GM19238 (cell line): ENCODE results near the gene OPN4.

Experiments
- DNase-seq: peaks from one replicate; pipeline ENCODE4 v3.0.0; 2011; ENCODE audit warnings: low spot score; ENCODE audit not compliant: insufficient read length

The OPN4 gene

GRCh38 chr10:86678999-86679792 lies 24.8 kb downstream of the OPN4 start:
- DNase-seq, result peak; percentile 41

DNA sequence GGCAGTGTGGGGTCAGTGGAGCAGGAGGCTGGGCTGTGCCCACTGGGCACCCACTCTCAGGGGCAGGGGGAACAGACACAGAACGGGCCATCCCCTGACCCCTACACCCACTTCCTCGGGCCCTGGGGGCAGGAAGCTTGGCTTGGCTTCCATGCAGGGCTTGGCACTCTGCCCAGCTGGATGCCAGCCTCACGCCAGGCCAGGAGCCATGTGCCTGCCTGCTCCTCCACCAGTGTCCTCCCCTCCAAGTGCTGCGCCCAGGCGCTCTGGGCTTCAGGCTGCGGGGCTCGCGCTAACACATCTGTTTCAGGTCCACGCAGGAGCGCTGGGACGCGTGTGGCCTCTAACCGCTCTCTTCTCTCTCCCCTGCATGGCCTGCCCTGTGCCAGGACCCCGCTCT lies 26.7 kb downstream of the OPN4 start:
- DNase-seq, result no peak

GRCh38 chr10:86681722-86682386 lies 27.5 kb downstream of the OPN4 start:
- DNase-seq, result no peak

- no peak for DNase-seq
Measured at GRCh38 chr10:86682675-86683074, 28.3 kb downstream of the OPN4 start.

DNA sequence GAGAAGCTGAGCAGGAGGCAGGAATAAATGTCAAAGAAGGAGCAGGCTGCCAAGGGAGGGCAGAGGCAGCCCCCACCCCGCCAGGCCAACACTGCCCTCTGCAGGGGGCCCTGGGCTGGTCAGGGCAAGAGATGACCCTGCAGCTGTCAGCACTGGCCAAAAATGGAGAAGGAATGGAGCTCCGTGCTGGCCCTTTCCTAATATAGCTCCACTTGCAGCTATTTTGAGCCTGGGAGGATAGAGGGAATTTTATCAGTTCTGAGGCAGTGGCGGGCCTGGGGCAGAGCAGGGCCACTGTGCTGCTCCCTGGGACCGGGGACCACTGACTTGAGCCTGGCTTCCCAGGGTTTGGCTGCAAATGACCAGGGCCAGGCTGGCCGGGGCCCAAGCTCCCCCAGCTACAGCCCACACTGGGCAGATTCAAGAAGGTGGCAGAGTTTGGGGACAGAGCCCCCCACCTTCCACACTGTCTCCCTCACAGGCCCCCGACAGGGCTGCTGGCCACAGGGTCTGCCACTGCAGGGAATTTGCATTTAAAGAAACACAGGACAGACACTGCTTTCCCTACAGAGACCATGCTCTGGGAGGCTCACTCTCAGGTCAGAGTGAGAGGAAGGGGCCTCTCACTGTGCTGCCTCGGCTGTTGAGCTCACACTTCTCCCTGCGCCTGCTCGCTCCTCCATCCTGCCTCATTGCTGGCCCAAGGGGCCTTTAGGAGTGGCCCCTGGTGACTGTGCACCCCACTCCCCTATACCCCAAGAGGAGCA lies 30.2 kb downstream of the OPN4 start:
- no peak for DNase-seq

GRCh38 chr10:86685416-86685815 lies 31.1 kb downstream of the OPN4 start:
- no peak for DNase-seq

DNA sequence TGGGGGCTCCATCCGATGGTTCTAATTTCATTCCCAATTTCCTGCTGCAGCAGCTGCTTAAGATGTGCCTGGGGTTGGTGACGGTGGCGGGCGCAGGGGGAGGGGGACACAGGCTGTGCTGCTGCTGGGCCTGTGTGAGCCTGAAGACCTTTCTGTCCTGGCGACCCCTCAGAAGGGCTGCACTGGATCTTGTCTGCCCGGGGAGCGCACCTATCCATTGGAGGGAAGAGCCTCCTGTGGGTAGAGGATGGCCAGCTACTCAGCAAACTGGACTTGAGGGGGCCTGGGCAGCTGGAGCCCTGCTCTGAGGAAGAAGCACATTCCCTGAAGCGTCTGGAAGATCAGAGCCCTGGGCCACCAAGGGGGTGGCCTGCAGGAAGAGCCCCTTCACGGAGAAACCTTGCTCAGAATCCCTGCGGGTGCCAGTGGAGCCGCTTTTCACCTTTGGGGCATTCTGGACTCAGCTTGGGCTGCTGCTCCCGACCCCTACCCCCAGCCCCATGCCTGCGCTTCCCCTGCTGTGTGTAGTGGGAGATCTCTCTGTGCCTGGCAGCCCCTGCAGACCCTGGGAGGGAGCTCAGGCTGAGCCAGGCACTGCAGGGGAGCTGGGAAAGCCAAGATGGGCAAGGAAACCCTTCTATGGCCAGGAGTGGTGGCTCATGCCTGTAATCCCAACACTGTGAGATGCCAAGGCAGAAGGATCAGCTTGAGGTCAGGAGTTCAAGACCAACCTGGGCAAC lies 31.7 kb downstream of the OPN4 start:
- DNase-seq, result no peak

- DNase-seq, result no peak
Measured at GRCh38 chr10:86686972-86687371, 32.6 kb downstream of the OPN4 start.

- DNase-seq, result no peak
Measured at GRCh38 chr10:86687750-86688149, 33.4 kb downstream of the OPN4 start.

GRCh38 chr10:86688398-86688921 lies 34.1 kb downstream of the OPN4 start:
- peak; percentile 72 for DNase-seq

DNA sequence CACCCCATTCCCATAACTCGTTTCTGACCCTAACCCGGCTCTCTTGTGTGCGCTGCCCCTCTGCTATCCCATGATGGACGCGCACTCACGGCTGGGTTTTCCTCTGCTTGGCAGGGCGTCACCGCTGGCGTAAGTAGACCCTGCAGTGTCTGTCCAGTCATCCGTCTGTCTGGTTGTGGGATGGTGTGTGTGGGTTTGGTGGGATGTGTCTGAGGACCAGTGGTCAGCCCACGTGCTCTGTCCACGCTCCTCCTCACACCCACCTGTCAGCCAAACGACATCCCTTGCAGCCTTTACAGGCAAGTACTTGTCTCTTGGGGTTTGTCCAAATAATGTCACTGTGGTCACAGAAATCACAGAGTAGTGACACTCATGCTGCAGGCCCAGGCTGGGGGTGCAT lies 34.8 kb downstream of the OPN4 start:
- DNase-seq, result no peak

- DNase-seq, result no peak
Measured at GRCh38 chr10:86690231-86690630, 35.9 kb downstream of the OPN4 start.

- no peak for DNase-seq
Measured at GRCh38 chr10:86690657-86691084, 36.3 kb downstream of the OPN4 start.

GRCh38 chr10:86691333-86692022 lies 37.1 kb downstream of the OPN4 start:
- no peak for DNase-seq

GRCh38 chr10:86692023-86692514 lies 37.7 kb downstream of the OPN4 start:
- DNase-seq, result no peak

DNA sequence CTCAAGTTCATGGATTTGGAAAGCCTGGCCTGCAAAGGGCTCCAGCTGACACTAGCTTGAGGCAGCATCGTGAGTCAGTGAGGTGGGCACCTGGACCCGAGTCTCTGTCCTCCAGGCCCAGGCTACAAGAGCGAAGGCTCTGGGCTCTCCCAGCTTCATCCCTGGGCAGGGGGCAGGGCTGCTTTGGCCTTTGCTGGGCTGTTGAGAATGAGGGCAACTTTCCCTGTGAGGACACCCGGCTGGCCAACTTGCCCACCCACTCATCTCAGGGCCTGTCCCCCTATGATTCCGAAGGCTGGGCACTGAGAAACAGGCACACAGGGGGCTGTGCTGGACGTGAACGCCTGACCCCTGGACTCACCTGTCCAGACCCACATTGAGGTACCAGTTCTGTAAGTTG lies 38.3 kb downstream of the OPN4 start:
- no peak for DNase-seq

- no peak for DNase-seq
Measured at GRCh38 chr10:86693275-86693674, 38.9 kb downstream of the OPN4 start.

DNA sequence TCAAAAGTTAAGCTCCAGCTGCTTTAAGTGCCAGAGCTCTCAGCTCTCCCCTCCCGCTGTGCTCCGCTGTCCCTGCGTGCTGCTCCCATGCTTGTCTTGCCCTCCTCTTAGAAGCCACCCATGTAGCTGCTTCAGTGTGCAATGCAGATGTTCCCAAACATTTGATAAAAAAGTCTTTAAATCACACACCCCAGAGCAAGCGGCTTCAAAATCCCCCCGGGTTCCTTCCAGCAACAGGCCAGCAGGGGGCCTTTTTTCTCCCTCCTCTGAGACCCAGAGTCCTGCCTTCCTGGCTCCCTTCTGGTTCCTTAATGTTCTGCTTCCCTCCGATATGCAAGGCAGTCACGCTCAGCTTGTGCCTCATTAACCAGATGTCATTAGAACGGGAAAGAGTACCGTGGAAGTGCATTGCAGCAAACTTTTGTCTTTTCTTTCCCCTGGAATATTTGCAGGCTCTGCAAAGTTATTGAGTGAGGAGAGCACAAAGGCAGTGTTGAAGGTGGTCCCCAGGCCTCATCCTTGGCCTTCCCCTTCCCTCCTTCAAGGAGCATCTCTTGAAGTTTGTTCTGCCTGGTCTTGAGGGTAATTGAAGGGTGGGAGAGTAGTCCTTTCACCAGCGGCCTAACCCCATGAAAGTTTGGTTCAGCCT lies 39.5 kb downstream of the OPN4 start:
- no peak for DNase-seq

GRCh38 chr10:86698207-86698940 lies 44.0 kb downstream of the OPN4 start:
- DNase-seq, result no peak
